Heart left ventricle (tissue), 16 donors: ENCODE measurements around the gene ATXN1. TPM values are rescaled to one million over a fixed set of nuclear protein-coding genes. Genes with fewer than 3 reads are reported as not detected.

Source experiments
- ATAC-seq, 4 donors: fragments of 200-7000 bp; cut with Tn5 transposase; one replicate each; pipeline ENCODE4 v1.9.1; 2020 to 2022; ENCODE audit warnings: moderate library complexity in 4 of 4, mild to moderate bottlenecking in 3 of 4, moderate number of reproducible peaks in 1 of 4
- DNase-seq, 5 donors: peaks; one replicate each; pipeline ENCODE4 v3.0.0-alpha.2; 2020
- H3K27ac ChIP-seq, 12 donors: fragments of 200-600 bp; sonication (generic) in 4 of 12; one replicate each; pipeline versions ENCODE4 v1.5.0 to v1.8.0; 2016 to 2022; ENCODE audit warnings: mild to moderate bottlenecking in 2 of 12
- H3K27me3 ChIP-seq, 9 donors: fragments of 200-600 bp; sonication (generic) in 2 of 9; one replicate each; pipeline versions ENCODE4 v1.5.1 to v1.8.0; 2016 to 2022; ENCODE audit warnings: mild to moderate bottlenecking in 3 of 9
- H3K36me3 ChIP-seq, 9 donors: fragments of 200-600 bp; sonication (generic) in 2 of 9; one replicate each; pipeline versions ENCODE4 v1.5.0 to v1.8.0; 2018 to 2022; ENCODE audit warnings: mild to moderate bottlenecking in 2 of 9
- H3K4me1 ChIP-seq, 12 donors: fragments of 200-600 bp; sonication (generic) in 4 of 12; one replicate each; pipeline versions ENCODE4 v1.5.0 to v1.8.0; 2016 to 2022; ENCODE audit warnings: mild to moderate bottlenecking in 3 of 12
- H3K4me3 ChIP-seq, 12 donors: fragments of 200-600 bp; sonication (generic) in 4 of 12; one replicate each; pipeline versions ENCODE4 v1.5.0 to v1.8.0; 2017 to 2022; ENCODE audit warnings: mild to moderate bottlenecking in 9 of 12, moderate library complexity in 4 of 12
- H3K9me3 ChIP-seq, 12 donors: fragments of 200-600 bp; sonication (generic) in 4 of 12; one replicate each; pipeline versions ENCODE4 v1.5.0 to v1.8.0; 2016 to 2022; ENCODE audit warnings: mild to moderate bottlenecking in 1 of 12
- POLR2A ChIP-seq, 2 donors: fragments of 450-650 bp; IDR thresholded peaks; one replicate each; pipeline ENCODE4 v1.6.1; 2017; ENCODE audit warnings: antibody characterized with exemption in 2 of 2, mild to moderate bottlenecking in 2 of 2, moderate library complexity in 2 of 2
- WGBS, 4 donors: extraction: QIAGEN DNeasy Blood & Tissue Kit in 2 of 4; methylation state at CpG; one replicate each; pipeline versions ENCODE4 v1.1.5 to v1.1.7; 2013 to 2018; 5-methylcytosine and 5-hydroxymethylcytosine counted together
- intact Hi-C, 10 donors: fragments of 100-400 bp; cut with DNase I; formaldehyde crosslinking; loops; one replicate each; pipeline versions ENCODE4 v1.11.1 to v1.14.2; 2022
- polyA plus RNA-seq, 2 donors: library from polyadenylated mRNA; stranded (reverse); fragments of 200-250 nt; gene quantifications; one replicate each; pipeline ENCODE4 v1.2.3, GENCODE V29; 2013
- total RNA-seq, 9 donors: library from RNA; depleted of rRNA in 2 of 9; stranded (reverse); fragments of >200 nt in 2 of 9; fragmentation: NEBNext Ultra II Directional in 3 of 9; extraction: Animal tissue kit (Norgen Biotek cat#: 25700) in 3 of 9; gene quantifications; one replicate each; pipeline versions ENCODE4 v1.1.0 to v1.2.4, GENCODE V29; 2016 to 2023
- TF ChIP-seq, protein P1 (sequence below), 12 donors: fragments of 200-600 bp; sonication (generic) in 4 of 12; IDR thresholded peaks; one replicate each; pipeline versions ENCODE4 v1.5.0 to v1.8.0; 2018 to 2022; ENCODE audit warnings: antibody characterized with exemption in 12 of 12, mild to moderate bottlenecking in 5 of 12
- donor health status: ischemic (EF 13 %, LVEDD 7.1; RV severe dilation, severe dysfunction).
- donor health status: healthy with polysubstance abuse.
- donor health status: DM: no; HTN: yes; CAD: no.
- donor health status: DM: no; HTN: no; CAD: no.
- donor health status: ischemic (EF 25% LVEDD 6.9; RV normal size, moderate dysfunction).
- donor health status: ischemic (EF 25% LVEDD 5.7; RV mildly dilated, moderate dysfunction).
- donor health status: healthy.
- donor health status: DM: yes; HTN: yes; CAD: no.
- donor health status: ischemic (EF 35%, LVEDD 5.7; RV mildly dilated, moderate dysfunction).
- donor health status: nonischemic (EF 11% LVEDD 7.7; RV severe dilation, severe dysfunction).
- donor health status: DM: yes; HTN: yes; CAD: no.
- donor health status: PGD.
- donor health status: ischemic (EF 29% LVEDD 5.4; RV normal size, mild dysfunction).
- donor health status: nonischemic (EF 23%, LVEDD 6.1; RV moderate dilation, normal function).

Gene ATXN1
- total and polyA plus RNA-seq, 11 donors, result 8.7 to 51.8 (median 36.0) TPM

DNA sequence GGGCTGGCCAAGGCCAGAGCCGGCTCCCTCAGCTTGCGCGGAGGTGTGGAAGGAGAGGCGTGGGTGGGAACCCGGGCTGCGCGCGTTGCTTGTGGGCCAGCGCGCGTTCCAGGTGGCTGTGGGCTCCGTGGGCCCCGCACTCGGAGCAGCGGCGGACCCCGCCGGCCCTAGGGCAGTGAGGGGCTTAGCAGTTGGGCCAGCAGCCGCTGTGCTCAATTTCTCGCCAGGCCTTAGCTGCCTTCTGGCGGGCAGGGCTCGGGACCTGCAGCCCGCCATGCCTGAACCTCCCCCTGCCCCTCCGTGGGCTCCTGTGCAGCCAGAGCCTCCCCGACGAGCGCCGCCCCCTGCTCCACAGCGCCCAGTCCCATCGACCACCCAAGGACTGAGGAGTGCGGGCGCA, 414.4 kb downstream of the ATXN1 start:
- Histone ChIP-seq H3K27ac (no peak overlapping the region), H3K9me3 (no peaks in the 10 kb centered on the region), H3K27me3 (no peaks in the 10 kb centered on the region), H3K4me3 (no peak overlapping the region), H3K36me3 (no peaks in the 10 kb centered on the region), H3K4me1 (peaks cover 0 to 39% (median 21%) of the 10 kb centered on the region in 12 donors)
- no peak for DNase-seq
- no peak for ATAC-seq
- intact Hi-C loops, result no loop called here
- 95 to 99% (median 98%) methylated on average over 8 to 32 of the region's 32 CpGs for WGBS, 4 donors
- TF ChIP-seq, protein P1, sequence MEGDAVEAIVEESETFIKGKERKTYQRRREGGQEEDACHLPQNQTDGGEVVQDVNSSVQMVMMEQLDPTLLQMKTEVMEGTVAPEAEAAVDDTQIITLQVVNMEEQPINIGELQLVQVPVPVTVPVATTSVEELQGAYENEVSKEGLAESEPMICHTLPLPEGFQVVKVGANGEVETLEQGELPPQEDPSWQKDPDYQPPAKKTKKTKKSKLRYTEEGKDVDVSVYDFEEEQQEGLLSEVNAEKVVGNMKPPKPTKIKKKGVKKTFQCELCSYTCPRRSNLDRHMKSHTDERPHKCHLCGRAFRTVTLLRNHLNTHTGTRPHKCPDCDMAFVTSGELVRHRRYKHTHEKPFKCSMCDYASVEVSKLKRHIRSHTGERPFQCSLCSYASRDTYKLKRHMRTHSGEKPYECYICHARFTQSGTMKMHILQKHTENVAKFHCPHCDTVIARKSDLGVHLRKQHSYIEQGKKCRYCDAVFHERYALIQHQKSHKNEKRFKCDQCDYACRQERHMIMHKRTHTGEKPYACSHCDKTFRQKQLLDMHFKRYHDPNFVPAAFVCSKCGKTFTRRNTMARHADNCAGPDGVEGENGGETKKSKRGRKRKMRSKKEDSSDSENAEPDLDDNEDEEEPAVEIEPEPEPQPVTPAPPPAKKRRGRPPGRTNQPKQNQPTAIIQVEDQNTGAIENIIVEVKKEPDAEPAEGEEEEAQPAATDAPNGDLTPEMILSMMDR (IDR thresholded peaks at IDR 0.05), result no peak
- no peak for TF ChIP-seq POLR2A (IDR thresholded peaks at IDR 0.05)

DNA sequence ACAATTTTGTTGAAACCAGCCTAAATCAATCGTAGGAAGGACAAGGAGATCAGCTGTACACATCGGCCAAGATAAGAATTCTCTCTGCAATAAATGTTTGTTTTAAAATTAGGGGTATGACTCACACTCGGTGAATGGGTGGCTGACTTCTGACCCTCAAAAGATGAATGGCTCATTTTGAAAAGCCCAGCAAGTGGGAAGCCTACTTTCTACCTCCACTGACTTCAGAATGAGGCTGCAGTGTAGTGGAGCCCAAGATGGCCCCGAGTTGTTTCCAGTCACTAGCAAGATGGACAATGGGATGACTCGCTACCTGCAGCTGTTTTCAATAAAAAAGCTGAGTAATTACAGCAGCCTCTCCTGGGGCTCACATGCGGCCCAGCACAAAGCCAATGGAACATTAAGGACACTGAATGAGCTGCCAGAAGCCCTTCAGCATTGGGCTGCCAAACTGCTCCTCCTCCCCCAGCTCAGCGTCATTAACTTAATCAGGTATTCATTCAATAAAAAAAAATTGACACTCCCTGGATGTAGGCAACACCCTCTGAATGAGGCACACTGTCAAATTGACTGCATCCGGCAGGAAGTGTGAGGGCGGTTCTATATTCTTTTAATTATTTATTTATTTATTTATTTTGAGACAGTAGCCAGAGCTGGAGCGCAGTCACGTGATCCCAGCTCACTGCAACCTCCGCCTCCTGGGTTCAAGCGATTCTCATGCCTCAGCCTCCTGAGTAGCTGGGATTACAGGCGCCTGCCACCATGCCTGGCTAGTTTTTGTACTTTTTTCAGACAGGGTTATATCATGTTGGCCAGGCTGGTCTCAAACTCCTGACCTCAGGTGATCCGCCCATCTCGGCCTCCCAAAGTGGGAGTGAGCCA, 415.6 kb downstream of the ATXN1 start:
- Histone ChIP-seq H3K4me1 (peaks cover 0 to 33% (median 20%) of the 10 kb centered on the region in 12 donors), H3K36me3 (no peaks in the 10 kb centered on the region), H3K27me3 (no peaks in the 10 kb centered on the region), H3K4me3 (no peak overlapping the region), H3K9me3 (no peaks in the 10 kb centered on the region), H3K27ac (peak overlapping the region in 8 of 12 donors; percentile 9 to 65 (median 35))
- DNase-seq (peak in 2 of 5 donors; percentile 51 to 56), ATAC-seq (peak; percentile 62 to 88 (median 74))
- 46 to 66% (median 49%) methylated on average over 14 to 16 of the region's 16 CpGs for WGBS, 4 donors
- intact Hi-C loops, result no loop called here
- TF ChIP-seq, protein P1 (IDR thresholded peaks at IDR 0.05), result no peak
- no peak for TF ChIP-seq POLR2A (IDR thresholded peaks at IDR 0.05)

GRCh38 chr6:16344756-16345155, 416.5 kb downstream of the ATXN1 start:
- no peak for DNase-seq
- no peak for ATAC-seq
- intact Hi-C loops, result loop anchor here in 1 of 10 donors (5.0 kb wide), 1 partner anchor 168 kb away; no protein-coding TSS in a partner anchor
- no peaks in the 10 kb centered on the region for H3K27me3 ChIP-seq
- peak overlapping the region in 4 of 12 donors; percentile 10 to 53 (median 41) for H3K27ac ChIP-seq
- no peaks in the 10 kb centered on the region for H3K36me3 ChIP-seq
- 66 to 84% (median 75%) methylated on average over 6 of the region's 6 CpGs for WGBS, 4 donors
- H3K4me3 ChIP-seq, result no peak overlapping the region
- no peak for TF ChIP-seq POLR2A (IDR thresholded peaks at IDR 0.05)
- TF ChIP-seq, protein P1 (IDR thresholded peaks at IDR 0.05), result no peak
- H3K4me1 ChIP-seq, result peaks cover 0 to 33% (median 20%) of the 10 kb centered on the region in 12 donors
- H3K9me3 ChIP-seq, result no peaks in the 10 kb centered on the region

- ATAC-seq, result no peak
- Histone ChIP-seq H3K4me1 (peaks cover 0 to 44% (median 30%) of the 10 kb centered on the region in 12 donors), H3K4me3 (no peak overlapping the region), H3K27me3 (no peaks in the 10 kb centered on the region), H3K9me3 (no peaks in the 10 kb centered on the region), H3K36me3 (no peaks in the 10 kb centered on the region), H3K27ac (no peak overlapping the region)
- 91 to 97% (median 94%) methylated on average over 8 of the region's 8 CpGs for WGBS, 4 donors
- intact Hi-C loops, result loop anchor here in 1 of 10 donors (5.0 kb wide), 1 partner anchor 169 kb away; no protein-coding TSS in a partner anchor
- TF ChIP-seq POLR2A (IDR thresholded peaks at IDR 0.05), result no peak
- TF ChIP-seq, protein P1 (IDR thresholded peaks at IDR 0.05), result no peak
- no peak for DNase-seq
Measured at GRCh38 chr6:16343593-16343992, 417.7 kb downstream of the ATXN1 start.
